DMS153 treated with DMSO at 0.1 percent for 48 hours (cell line): Measurements from ENCODE around the gene TTC23.

Source experiments
- DNase-seq: peaks from one replicate; lab custom pipeline; 2025; ENCODE audit not compliant: unreplicated experiment; lab: John Stamatoyannopoulos, UW

TTC23 gene

DNA sequence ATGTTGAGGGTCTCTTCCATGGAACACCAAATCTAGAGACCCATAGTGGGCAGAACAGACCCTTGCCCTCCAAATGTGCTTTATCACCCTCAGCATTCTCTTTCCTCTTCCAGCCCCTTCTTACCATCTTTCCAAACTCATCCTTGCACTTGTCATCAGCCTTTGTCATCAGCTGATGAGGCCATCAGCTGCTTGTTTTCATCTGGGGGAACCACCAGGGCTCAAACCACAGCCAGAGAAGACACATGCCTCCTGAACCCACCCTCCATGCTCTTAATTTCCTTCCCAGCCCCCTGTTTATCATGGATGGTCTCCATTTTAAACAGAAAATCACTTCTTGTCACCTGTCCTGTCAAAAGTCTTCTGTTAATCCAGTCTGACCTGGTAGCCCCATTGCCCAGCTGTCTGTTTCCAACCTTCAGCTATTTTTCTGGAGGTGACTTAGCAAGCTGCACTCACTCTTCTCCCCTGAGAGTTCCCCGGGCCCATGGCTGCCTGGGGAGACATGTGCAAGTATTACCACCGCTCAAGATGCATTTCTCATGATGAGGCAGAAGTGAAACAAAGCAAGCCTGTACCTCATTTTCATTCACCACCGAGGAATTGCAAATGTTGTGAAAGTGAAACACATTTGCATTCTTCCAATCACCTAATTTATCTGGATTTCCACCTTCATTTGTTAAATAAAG is 159.2 kb downstream of the TTC23 start:
- no peak for DNase-seq

DNA sequence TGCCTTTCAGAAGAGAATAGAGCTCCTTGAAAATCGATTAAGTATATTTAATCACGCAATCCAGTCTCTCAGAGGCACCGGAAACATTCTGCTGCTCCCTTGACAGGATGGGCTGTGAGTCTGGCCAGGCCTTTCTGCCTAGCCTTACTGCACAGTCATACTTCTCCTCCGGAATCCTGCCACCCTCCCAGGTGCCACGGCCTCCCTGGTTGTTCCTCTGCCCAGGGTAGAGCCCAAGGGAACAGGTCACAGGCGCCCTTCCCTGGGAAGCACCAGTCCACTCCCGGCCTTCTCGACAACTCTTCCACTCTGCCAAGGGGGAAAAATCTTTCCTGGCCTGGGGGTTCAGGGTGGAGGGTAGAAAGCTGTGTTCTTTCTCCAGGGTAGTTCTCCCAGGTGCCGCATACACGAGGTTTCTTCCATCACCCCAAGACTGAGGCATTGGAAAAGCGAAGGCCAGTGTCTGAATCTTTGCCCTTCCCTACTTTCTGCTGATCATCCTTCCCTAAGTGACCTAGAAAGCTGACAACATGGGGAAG is 161.9 kb downstream of the TTC23 start:
- DNase-seq = no peak

DNA sequence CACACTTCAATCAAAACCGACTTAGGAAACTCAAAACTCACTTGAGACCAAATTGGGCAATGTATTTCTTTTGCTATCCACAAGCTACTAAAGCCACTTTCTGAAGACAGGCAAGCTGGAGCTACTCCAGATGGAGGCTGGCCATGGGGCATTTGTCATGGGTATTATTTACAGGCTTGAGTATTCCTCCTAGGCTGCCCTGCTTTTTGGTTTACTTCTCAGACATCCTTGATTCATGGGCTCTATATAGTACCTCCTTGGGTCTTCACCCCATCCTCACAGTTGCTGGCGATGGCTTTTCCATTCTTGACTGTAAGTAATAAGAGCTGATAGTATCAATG is 163.1 kb downstream of the TTC23 start:
- no peak for DNase-seq
